ENCODE data around the gene RASA4B.
"Not testable (repeated sequence)": the region's sequence is repeated elsewhere in the genome, so short reads cannot be mapped to it uniquely, and the experiment has no call there.

DNA sequence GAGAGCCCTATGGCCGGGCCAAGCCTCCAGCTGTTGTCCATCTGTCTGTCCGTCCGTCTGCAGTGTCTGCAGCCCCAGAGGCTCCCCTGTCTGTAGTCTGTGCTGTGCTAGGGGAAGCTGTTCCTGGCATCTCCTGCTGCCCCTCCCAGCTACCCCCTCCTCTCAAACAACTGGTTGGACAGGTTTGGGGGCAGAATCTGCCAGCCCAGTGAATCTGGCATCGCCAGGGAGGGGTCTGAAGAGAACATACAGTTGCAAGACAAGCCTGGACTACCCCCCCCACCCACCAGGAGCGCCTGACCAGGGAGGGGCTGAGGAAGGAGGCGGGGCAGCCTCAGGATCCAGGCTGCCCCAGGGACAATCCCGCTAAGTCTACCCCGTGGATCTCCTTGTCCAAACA is 26.0 kb upstream of the RASA4B start, which contains the start of gene UPK3BL2:
- TF ChIP-seq EZH2 (IDR thresholded peaks at IDR 0.05; ENCODE audit: borderline replicate concordance, low read length): not testable (repeated sequence)
- TF ChIP-seq, protein P1, sequence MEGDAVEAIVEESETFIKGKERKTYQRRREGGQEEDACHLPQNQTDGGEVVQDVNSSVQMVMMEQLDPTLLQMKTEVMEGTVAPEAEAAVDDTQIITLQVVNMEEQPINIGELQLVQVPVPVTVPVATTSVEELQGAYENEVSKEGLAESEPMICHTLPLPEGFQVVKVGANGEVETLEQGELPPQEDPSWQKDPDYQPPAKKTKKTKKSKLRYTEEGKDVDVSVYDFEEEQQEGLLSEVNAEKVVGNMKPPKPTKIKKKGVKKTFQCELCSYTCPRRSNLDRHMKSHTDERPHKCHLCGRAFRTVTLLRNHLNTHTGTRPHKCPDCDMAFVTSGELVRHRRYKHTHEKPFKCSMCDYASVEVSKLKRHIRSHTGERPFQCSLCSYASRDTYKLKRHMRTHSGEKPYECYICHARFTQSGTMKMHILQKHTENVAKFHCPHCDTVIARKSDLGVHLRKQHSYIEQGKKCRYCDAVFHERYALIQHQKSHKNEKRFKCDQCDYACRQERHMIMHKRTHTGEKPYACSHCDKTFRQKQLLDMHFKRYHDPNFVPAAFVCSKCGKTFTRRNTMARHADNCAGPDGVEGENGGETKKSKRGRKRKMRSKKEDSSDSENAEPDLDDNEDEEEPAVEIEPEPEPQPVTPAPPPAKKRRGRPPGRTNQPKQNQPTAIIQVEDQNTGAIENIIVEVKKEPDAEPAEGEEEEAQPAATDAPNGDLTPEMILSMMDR (IDR thresholded peaks at IDR 0.05; ENCODE audit: low read length): not testable (repeated sequence)
